DMS 273 treated with DMSO at 0.1 percent for 48 hours (cell line): ENCODE data around the gene SLC25A34.
"Not testable (repeated sequence)": the region's sequence is repeated elsewhere in the genome, so short reads cannot be mapped to it uniquely, and the experiment has no call there.

ENCODE experiments used
- DNase-seq: peaks from one replicate; lab custom pipeline; 2025; lab: John Stamatoyannopoulos, UW

The SLC25A34 gene

GRCh38 chr1:15736038-15736891 is at the start of gene SLC25A34:
Gene SLC25A34 (plus strand): TSS chr1:15736258. CDS start chr1:15736486, 228 bp downstream.
- peak; percentile 22 for DNase-seq

GRCh38 chr1:15687446-15687845 is 48.6 kb upstream of the SLC25A34 start:
- no peak for DNase-seq

GRCh38 chr1:15690317-15690716 is 45.7 kb upstream of the SLC25A34 start:
- DNase-seq, result no peak

GRCh38 chr1:15691434-15692032 is 44.5 kb upstream of the SLC25A34 start:
- no peak for DNase-seq

GRCh38 chr1:15692121-15692682 is 43.9 kb upstream of the SLC25A34 start:
- DNase-seq, result no peak

GRCh38 chr1:15693371-15693770 is 42.7 kb upstream of the SLC25A34 start:
- peak; percentile 40 for DNase-seq

- no peak for DNase-seq
These were observed 39.0 kb upstream of the SLC25A34 start for GRCh38 chr1:15696956-15697521.

- DNase-seq, result no peak
These were observed 37.9 kb upstream of the SLC25A34 start for GRCh38 chr1:15698201-15698600.

- not testable (repeated sequence) for DNase-seq
These were observed 36.7 kb upstream of the SLC25A34 start for GRCh38 chr1:15699321-15699720.

- no peak for DNase-seq
These were observed 35.5 kb upstream of the SLC25A34 start for GRCh38 chr1:15700508-15700907.

GRCh38 chr1:15701784-15702183 is 34.3 kb upstream of the SLC25A34 start:
- DNase-seq, result no peak

- DNase-seq, result no peak
These were observed 33.1 kb upstream of the SLC25A34 start for GRCh38 chr1:15702722-15703550.

- no peak for DNase-seq
These were observed 32.5 kb upstream of the SLC25A34 start for GRCh38 chr1:15703562-15703961.

- DNase-seq, result no peak
These were observed 31.4 kb upstream of the SLC25A34 start for GRCh38 chr1:15704526-15705183.

GRCh38 chr1:15705184-15705566 is 30.9 kb upstream of the SLC25A34 start:
- no peak for DNase-seq

- no peak for DNase-seq
These were observed 29.3 kb upstream of the SLC25A34 start for GRCh38 chr1:15706751-15707150.

- no peak for DNase-seq
These were observed 28.7 kb upstream of the SLC25A34 start for GRCh38 chr1:15707239-15707925.

- no peak for DNase-seq
These were observed 27.4 kb upstream of the SLC25A34 start for GRCh38 chr1:15708486-15709137.

- no peak for DNase-seq
These were observed 26.8 kb upstream of the SLC25A34 start for GRCh38 chr1:15709226-15709625.

- DNase-seq, result peak; percentile 37
These were observed 23.9 kb upstream of the SLC25A34 start for GRCh38 chr1:15712168-15712567.
